NCI-H146 (cell line): Measurements from ENCODE around the gene TRAFD1.
"Not testable (repeated sequence)": the region's sequence is repeated elsewhere in the genome, so short reads cannot be mapped to it uniquely, and the experiment has no call there.

ENCODE experiments used
- DNase-seq: peaks from one replicate; lab custom pipeline; 2025; lab: John Stamatoyannopoulos, UW

TRAFD1 gene

GRCh38 chr12:112158461-112159145 lies 33.2 kb downstream of the TRAFD1 start:
- DNase-seq, result not testable (repeated sequence)

DNA sequence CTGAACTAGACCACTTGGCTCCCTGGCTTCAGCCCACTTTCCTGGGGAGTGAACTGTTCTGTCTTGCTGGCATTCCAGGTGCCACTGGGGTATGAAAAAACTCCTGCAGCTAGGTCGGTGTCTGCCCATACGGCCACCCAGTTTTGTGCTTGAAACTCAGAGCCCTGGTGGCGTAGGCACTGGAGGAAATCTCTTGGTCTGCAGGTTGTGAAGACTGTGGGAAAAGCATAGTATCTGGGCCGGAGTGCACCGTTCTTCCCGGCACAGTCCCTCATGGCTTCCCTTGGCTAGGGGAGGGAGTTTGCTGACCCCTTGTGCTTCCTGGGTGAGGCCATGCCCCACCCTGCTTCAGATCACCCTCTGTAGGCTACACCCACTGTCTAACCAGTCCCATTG lies 33.8 kb downstream of the TRAFD1 start:
- no peak for DNase-seq

- no peak for DNase-seq
Observed at GRCh38 chr12:112160611-112161010, 35.3 kb downstream of the TRAFD1 start.

- DNase-seq, result no peak
Observed at GRCh38 chr12:112161711-112162110, 36.4 kb downstream of the TRAFD1 start.

GRCh38 chr12:112162241-112162790 lies 37.0 kb downstream of the TRAFD1 start:
- DNase-seq, result no peak

DNA sequence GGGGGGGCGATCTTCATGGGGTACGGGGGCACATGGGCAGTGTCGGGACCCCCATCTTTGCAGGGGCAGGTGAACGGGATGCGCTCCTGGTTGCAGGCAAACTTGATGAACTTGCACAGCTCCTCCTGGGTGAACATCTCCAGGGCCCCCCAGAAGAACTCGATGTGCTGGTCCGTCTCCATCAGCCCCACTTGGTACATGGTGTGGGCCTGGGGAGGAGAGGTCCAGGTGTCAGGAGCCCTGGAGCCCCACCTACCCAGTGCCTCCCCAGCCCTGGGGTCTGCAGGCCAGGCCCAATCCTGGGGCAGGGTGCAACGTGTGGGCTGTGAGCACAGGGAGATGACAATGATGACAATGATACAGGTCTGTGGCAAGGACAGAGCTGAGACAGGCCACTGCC lies 37.7 kb downstream of the TRAFD1 start:
- no peak for DNase-seq

- no peak for DNase-seq
Observed at GRCh38 chr12:112163471-112163991, 38.2 kb downstream of the TRAFD1 start.

- no peak for DNase-seq
Observed at GRCh38 chr12:112164011-112164660, 38.8 kb downstream of the TRAFD1 start.

DNA sequence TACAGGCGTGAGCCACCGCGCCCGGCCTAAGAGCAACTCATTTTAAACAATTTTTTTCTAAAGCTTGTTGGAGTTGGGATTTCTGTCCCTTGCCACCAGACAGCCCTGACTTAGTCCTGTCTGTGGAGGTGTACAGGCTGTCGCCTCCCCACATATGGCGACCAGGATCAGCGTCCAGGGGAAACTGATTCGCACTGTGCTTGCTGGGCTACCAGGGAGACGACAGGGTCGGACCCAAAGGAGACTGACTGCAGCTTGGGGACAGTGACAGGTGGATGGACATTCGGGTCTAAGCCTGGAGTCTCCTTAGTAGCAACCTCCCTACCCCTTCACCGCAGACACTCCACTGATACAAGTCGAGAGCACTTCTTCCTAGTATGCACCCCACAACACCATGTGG lies 40.3 kb downstream of the TRAFD1 start:
- no peak for DNase-seq

GRCh38 chr12:112166051-112167015 lies 41.0 kb downstream of the TRAFD1 start:
- no peak for DNase-seq

DNA sequence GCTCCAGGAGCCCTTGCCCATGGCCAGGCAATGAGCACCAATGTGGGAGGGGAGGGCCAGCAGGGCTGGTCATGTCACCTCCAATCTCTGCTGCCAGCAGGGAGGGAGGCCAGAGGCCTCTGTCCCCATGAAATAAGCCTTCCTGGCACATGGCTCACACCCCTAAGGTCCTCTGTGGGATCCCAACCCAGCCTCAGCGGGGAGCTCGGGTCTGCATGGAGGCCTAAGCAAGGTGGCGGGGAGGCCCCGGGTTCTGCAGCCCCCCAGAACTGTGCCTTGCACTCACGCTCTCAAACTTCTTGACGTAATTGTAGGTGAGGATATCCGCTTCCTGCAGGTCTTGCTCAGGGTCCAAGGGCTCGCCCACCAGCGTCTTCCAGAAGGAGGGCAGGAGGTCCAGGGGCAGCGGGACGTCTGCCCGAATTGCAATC lies 41.7 kb downstream of the TRAFD1 start:
- no peak for DNase-seq

- peak; percentile 53 for DNase-seq
Observed at GRCh38 chr12:112167718-112168525, 42.6 kb downstream of the TRAFD1 start.

DNA sequence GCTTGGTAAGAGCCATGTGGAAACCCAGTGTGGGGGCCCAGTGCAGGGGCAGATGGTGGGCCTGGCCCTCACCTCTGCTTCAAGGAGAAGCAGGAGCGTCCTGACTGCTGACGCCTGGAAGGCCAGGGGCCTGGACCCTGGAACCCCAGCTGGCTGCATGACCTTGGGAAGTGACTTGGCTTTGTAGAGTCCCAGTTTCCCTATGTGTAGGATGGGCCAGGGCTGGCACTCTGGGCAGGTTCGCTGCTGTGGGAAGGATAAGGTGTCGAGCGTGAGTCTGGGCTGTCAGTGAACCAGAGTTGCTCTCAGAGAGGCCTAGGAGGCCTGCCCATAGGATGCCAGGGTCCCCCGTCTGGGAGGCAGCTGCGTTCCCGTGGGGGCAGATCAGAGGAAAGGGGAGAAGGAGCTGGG lies 43.2 kb downstream of the TRAFD1 start:
- no peak for DNase-seq

DNA sequence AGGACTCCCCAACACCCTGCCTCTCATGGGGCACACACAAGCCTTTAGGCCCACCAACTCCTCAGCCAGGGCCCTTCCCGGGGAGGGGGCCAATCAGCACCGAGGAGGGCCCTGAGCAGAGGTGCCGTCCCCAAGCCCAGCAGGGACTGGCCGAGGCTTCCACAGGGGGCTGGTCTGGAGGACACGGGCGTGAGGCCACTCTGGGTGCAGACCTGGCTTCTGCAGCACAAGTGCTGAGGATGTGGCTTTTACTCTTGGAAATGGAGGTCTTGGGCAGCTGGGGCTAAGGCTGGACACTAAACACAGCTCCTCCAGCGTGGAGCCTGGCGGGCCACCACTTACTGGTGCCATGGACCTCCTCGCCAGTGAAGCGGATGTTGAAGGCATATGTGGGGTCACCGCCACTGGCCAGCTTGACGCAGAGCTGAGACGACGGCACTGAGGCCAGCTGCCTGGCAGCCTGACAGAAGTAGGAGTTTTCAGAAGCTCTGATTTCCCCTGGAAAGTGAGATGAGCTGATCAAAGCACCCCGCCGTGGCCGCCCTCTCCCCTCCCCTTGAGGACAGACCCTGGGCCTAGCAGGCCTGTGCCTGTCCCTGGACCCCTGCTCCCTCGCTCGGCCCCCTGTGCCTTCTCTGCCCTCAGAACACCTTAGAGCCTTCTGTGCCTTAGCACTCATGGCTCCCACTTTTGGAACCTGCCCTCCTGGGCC lies 44.0 kb downstream of the TRAFD1 start:
- no peak for DNase-seq

- DNase-seq, result no peak
Observed at GRCh38 chr12:112169966-112170365, 44.6 kb downstream of the TRAFD1 start.

GRCh38 chr12:112170376-112170775 lies 45.0 kb downstream of the TRAFD1 start:
- DNase-seq, result no peak

DNA sequence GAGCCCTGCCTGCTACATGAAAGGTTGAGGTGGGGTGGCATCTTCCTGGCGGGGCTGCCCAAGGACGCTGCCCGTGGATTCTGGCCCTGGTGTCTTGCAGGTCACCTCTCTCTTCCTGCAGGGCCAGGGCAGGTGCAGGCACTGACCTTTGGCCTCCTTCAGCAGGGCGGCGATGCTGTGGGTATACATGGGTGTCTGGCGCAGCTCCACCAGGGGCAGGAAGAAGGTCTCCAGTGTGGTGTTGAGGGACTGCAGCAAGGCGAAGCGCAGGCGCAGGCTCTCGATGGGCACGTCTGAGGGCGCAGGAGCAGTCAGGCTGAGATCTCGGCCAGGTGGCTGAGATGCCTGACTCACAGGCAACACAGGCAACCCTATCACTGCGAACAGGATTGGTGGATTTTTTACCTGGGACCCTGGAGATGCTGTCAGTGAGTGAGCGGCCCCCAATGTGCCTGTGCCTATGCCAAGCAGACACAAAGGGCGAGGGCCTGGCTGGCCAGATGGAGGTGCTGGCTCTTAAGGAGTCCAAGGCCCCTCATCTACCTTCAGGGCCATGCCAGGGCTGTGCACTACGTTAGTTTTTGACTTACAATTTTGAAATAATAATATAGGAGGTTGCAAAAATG lies 45.7 kb downstream of the TRAFD1 start:
- DNase-seq, result no peak

GRCh38 chr12:112172556-112173324 lies 47.4 kb downstream of the TRAFD1 start:
- DNase-seq, result no peak
